ENCODE data around the gene TMEM87B.
A peak's percentile ranks its signal among the peaks of the same experiment; 100 is the strongest.

Gene TMEM87B

DNA sequence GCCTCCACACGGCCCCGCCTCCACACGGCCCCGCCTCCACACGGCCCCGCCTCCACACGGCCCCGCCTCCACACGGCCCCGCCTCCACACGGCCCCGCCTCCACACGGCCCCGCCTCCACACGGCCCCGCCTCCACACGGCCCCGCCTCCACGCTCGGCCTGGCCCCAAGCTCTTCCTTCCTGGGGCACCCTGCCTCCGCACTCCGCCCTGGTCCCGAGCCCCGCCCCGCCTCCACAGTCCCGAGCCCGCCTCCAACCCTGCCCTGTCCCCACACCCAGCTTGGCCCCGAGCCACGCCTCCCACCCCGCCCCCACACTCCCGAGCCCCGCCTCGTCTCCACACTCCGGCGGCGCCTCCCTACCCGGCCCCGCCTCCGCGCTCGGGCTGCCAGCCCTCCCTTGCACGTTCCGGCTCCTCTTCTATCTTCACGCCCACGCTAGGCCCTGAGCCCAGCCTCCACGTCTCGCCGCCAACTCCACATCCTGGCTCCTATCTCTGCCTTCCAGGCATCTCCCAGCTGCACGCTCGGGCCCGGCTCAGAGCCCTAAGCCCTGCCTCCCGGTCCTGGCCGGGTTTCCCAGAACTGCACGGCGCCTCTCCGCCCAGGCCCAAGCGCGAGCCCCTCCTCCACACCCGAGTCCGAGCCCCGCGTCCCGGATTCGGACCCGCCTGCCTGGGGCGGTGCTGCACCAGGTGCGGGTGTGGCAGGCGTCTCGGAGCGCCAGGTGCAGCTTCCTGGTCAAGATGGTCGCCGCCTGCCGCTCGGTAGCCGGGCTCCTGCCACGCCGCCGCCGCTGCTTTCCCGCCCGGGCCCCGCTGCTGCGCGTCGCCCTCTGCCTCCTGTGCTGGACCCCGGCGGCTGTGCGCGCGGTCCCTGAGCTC, at the start of gene TMEM87B:
Gene TMEM87B, plus strand, starts transcription at position 423 of the 883 bp plus-strand sequence. Its CDS starts 323 bp downstream, at position 746.
- FAIRE-seq (peak; percentile 87), DNase-seq (ENCODE audit: low spot score) (peak; percentile 97)

DNA sequence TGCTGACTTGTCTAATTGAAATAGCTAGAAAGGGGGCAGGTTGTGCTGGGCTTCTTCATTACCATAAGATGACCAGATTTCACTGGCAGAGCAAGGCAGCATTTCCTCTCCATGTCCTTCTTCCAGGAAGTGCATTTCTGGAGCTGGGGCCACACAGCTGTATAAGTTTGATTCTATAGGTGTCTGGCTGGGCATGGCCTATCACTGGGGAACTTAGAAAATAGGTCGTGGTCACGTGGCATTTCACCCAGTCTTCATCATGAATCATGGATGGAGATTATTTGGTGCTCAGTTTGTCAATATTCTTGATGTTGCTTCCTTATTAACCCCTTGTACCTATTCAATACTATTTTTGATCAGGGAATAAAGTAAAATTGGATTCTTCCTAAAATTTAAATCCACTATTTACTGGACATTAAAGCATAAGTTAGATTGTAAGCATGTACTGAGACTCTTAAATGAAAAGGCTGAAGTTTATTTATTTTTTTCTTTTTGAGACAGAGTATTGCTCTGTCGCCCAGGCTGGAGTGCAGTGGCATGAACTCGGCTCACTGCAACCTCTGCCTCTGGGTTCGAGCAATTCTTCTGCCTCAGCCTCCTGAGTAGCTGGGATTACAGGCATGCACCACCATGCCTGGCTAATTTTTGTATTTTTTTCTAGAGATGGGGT, 49.5 kb upstream of the TMEM87B start:
- DNase-seq (ENCODE audit: low spot score), result no peak

GRCh38 chr2:112006076-112006410, 49.0 kb upstream of the TMEM87B start:
- DNase-seq (ENCODE audit: low spot score), result no peak
- no peak for FAIRE-seq

More for the DNA sequence above, 49.5 kb upstream of the TMEM87B start:
- no peak for FAIRE-seq

GRCh38 chr2:112007493-112007892, 47.6 kb upstream of the TMEM87B start:
- FAIRE-seq, result no peak
- DNase-seq (ENCODE audit: low spot score), result no peak

DNA sequence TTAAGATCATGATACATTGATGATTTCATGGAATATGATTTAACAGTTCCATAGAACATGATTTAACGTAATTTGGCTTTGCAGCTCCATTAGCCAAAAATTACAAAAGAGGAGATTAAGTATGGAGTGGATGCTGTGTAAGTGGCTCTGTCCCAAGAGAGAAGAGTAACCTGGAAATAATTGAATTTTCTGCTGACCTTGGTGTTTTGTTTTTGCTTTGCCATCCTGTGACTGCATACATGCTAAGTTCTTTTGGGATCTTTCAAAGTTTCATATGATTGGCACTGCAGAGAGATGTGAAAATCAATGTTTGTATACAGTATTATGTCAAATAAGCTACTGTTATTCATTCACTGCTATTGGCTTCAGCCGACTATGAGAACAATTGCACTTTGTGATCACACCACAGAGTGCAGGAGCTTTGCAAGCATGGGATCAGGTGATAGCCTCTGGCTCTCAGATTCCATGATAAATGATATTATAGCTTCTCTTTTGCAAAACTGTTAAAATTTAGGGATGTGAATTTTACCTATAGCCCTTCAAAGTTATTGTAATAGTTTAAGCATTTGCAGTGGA, 46.1 kb upstream of the TMEM87B start:
- FAIRE-seq (no peak), DNase-seq (ENCODE audit: low spot score) (no peak)

GRCh38 chr2:112010751-112011150, 44.3 kb upstream of the TMEM87B start:
- DNase-seq (ENCODE audit: low spot score), result no peak
- FAIRE-seq, result no peak

GRCh38 chr2:112012556-112012955, 42.5 kb upstream of the TMEM87B start:
- no peak for DNase-seq (ENCODE audit: low spot score)
- no peak for FAIRE-seq

GRCh38 chr2:112018846-112019245, 36.2 kb upstream of the TMEM87B start:
- FAIRE-seq, result no peak
- no peak for DNase-seq (ENCODE audit: low spot score)

DNA sequence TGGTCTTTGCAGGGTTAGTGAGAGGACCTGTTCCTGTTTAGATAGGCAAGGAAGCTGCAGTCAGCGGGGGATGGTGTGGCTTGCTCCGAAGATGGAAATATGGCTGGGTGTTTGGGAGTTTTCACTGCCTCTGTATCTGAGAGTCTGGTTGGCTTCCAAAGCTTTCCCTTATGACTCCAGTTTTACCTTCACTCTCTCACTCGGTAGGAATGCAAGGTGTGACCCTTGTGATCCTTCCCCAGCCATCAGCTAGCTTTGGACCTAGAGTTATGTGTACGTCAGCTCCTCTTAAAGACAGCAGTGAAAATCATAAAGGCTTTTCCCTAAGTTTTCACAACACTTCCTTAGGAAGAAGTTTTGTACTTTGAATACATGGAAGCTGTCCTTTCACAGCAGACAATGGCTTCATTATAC, 35.5 kb upstream of the TMEM87B start:
- FAIRE-seq, result no peak
- no peak for DNase-seq (ENCODE audit: low spot score)

DNA sequence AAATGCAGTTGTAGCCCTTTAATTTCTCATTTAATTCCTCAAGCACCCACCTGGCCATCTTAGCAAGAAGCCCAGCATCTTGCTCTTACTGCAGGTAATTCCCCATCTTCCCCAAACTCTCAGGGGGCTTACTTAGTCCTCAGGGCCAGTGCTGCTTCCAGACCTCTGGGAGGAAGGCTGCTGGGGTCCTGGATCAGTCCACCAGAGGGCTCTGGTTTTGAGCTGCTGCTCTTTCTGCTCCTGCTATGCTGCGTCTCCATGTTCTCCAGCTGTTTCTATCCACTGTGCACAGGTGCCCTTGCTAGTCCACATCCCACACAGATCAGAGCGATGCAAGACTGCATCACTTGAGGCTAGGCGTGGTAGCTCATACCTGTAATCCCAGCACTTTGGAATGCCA, 34.5 kb upstream of the TMEM87B start:
- no peak for FAIRE-seq
- DNase-seq (ENCODE audit: low spot score), result no peak

DNA sequence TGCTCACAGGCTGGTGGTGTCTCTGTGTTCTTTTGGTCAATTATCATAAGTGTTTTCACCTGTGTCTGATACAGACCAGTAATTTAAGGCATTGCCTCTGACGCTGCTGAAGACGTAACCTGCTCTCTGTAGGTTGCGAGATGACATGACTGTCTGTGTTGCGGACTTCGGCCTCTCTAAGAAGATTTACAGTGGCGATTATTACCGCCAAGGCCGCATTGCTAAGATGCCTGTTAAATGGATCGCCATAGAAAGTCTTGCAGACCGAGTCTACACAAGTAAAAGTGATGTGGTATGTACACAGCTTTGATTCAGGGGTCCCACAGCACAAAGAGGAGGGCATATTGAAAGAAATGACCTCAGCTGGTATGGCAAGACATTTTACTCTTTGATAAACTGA, 33.8 kb upstream of the TMEM87B start:
- FAIRE-seq (no peak), DNase-seq (ENCODE audit: low spot score) (no peak)

DNA sequence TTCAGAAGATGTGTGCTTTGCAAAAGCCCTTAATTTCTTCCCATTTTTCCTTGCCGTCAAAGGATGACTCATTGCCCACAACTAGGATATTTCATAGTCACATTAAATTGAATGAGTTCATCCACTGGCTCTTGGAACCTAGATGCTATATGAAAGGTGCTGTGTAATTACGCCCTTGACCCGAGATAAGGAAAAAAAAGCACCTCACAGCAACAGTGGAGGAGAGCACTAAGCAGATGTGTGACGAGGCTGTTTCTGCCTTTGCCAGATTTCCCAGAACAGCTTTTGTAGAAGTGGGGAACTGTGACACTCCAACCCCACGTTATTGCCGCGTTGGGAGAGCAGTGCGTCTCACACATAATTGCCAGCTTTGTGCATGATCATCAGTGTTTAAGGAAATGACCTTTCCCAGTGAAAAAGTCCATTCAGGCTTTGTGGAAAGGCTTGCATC, 33.3 kb upstream of the TMEM87B start:
- DNase-seq (ENCODE audit: low spot score) (peak; percentile 47), FAIRE-seq (no peak)

- no peak for DNase-seq (ENCODE audit: low spot score)
- FAIRE-seq, result no peak
These were observed 31.4 kb upstream of the TMEM87B start for GRCh38 chr2:112023707-112024106.

DNA sequence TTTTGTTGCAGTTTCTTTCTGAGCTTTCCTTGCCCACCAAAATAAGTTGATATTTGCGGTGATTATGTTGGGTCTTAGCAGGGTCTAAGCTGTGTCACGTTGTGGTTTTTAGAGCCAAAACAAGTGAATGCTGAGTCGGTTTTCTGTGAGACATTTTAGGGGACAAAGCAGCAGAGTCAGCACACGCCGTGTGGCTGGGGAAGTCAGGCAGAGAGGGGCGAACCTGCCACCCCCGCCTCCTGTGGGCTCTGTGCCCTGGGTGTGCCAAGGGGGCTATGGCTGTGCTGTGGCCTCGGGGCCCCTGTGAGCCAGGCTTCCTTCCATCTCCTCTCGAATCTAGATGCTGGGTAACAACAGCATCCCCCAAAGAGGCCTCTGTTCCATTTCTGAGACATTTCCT, 30.8 kb upstream of the TMEM87B start:
- FAIRE-seq (no peak), DNase-seq (ENCODE audit: low spot score) (no peak)

- no peak for FAIRE-seq
These were observed 30.1 kb upstream of the TMEM87B start for GRCh38 chr2:112024896-112025491.

DNA sequence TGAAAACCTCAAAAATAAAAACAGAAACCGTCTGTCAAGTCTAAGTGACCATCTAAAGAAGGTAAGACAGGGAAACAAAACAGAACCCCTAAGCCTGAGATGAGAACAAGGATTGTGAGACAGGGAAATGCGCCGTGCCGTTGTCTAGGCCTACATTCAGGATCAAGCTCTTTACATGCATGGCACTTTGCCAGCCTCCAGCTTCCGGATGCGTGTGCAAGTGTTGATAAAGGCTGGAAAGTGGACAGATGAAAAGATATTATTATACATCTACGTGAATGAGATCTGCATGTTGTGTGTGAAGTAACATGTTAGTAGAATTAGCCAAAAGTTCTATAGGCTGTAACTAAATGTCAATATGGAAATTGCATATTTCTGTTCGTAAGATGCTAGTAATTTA, 28.6 kb upstream of the TMEM87B start:
- FAIRE-seq, result no peak
- DNase-seq (ENCODE audit: low spot score), result no peak

More at GRCh38 chr2:112024896-112025491, 30.1 kb upstream of the TMEM87B start:
- DNase-seq (ENCODE audit: low spot score), result no peak

GRCh38 chr2:112027767-112028166, 27.3 kb upstream of the TMEM87B start:
- FAIRE-seq (no peak), DNase-seq (ENCODE audit: low spot score) (no peak)

GRCh38 chr2:112029164-112029563, 25.9 kb upstream of the TMEM87B start:
- no peak for DNase-seq (ENCODE audit: low spot score)

GRCh38 chr2:112031473-112032223, 23.4 kb upstream of the TMEM87B start:
- FAIRE-seq (no peak), DNase-seq (ENCODE audit: low spot score) (no peak)

More at GRCh38 chr2:112029164-112029563, 25.9 kb upstream of the TMEM87B start:
- FAIRE-seq, result no peak

- DNase-seq (ENCODE audit: low spot score) (no peak), FAIRE-seq (no peak)
These were observed 22.9 kb upstream of the TMEM87B start for GRCh38 chr2:112032224-112032586.
